Stimulated activated CD8-positive, alpha-beta memory T cell treated with anti-CD3 and anti-CD28 coated beads, Interleukin-12 subunit alpha, Interleukin-12 subunit beta, amount 100 ng/mL, for 4 hours (primary cell): ENCODE measurements around the gene OR6C1.
"Not testable (repeated sequence)": the region's sequence is repeated elsewhere in the genome, so short reads cannot be mapped to it uniquely, and the experiment has no call there.

Experiments
- DNase-seq: peaks from one replicate; pipeline ENCODE4 v3.0.0-alpha.2; 2020; ENCODE audit warnings: low read depth

OR6C1 gene

DNA sequence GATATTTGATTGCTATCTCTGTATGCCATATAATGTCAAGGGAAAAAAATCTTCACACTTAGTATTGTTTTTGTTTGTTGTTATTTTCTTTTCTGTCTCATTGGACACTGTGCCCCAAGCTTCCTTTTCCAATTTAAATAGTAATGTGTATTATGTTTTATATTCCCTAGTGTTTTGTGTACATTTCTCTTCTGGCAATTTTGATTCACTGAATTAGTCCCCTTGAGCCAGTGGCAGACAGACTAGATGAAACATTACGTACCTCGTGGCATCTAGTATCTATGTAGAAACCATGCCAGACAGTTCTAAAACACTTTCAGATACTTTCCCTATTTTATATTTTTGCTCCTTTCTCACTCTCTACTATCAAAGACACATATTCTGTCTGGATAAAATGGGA is at the start of gene OR6C1:
TSS of gene OR6C1 (plus strand) at position 301 of the 400 bp plus-strand sequence. CDS start 6,257 bp downstream, outside the sequence.
- no peak for DNase-seq

DNA sequence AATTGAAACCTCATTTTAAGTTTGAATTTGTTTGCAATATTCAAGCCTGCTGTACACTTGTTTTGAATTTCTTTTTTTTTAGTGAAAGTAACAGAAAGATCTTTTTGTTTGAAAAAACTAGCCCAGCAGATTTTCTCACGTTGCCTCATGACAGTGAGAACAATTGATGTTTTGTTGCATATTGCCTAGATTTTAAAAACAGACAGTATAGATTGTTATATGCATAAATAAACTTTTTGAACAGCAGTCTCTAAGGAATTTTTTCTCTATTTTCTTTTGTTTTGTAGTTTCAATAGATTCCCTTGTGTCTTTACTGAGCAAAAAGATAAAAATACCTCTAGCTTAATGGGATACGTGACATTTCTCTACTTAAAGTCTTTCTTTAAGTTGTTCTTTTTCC is 33.2 kb upstream of the OR6C1 start:
- DNase-seq = no peak

GRCh38 chr12:55289999-55290398 is 24.1 kb upstream of the OR6C1 start:
- no peak for DNase-seq

GRCh38 chr12:55296469-55296868 is 17.7 kb upstream of the OR6C1 start, which contains the start of gene OR6C6:
Gene OR6C6, minus strand, starts transcription at chr12:55296569. Its CDS starts 1,337 bp downstream, at chr12:55295232.
- no peak for DNase-seq

DNA sequence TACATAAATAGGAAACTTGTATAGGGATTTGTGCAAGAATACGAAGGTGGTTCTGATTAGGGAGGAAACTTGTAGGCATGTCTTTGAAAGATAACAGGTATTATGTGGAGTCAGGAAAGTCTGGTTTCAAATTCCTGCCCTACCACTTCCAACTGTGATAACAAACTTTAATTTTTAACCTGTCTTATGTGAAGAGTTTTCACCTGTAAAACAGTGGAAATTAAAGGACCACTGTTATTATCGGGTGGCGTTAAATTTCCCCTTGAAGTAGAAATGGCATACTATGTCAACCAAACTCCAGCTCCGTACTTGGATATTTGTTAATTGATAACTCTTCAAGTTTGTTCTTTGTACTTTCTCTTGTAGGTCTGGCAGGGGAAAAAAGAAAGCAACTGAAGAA is 6.1 kb downstream of the OR6C1 start:
- DNase-seq = no peak

- not testable (repeated sequence) for DNase-seq
Measured at GRCh38 chr12:55325801-55326200, 11.7 kb downstream of the OR6C1 start.

- no peak for DNase-seq
Measured at GRCh38 chr12:55330446-55330845, 16.3 kb downstream of the OR6C1 start, which contains the start of gene OR6C3. Gene OR6C3, plus strand, starts transcription at chr12:55330746. Its CDS starts 955 bp downstream, at chr12:55331701.

GRCh38 chr12:55336002-55336401 is 21.9 kb downstream of the OR6C1 start:
- no peak for DNase-seq

DNA sequence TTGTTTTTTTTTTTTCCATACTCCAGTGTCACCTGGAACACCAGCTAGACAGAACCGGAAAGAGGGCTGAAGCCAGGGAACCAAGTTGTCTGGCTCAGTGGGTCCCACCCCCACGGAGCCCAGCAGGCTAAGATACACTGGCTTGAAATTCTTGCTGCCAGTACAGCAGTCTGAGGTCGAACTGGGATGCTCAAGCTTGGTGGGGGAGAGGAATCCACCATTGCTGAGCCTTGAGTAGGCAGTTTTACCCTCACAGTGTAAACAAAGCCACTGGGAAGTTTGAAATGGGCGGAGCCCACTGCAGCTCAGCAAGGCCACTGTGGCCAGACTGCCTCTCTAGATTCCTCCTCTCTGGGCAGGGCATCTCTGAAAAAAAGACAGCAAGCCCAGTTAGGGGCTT is 41.2 kb downstream of the OR6C1 start:
- DNase-seq = not testable (repeated sequence)

DNA sequence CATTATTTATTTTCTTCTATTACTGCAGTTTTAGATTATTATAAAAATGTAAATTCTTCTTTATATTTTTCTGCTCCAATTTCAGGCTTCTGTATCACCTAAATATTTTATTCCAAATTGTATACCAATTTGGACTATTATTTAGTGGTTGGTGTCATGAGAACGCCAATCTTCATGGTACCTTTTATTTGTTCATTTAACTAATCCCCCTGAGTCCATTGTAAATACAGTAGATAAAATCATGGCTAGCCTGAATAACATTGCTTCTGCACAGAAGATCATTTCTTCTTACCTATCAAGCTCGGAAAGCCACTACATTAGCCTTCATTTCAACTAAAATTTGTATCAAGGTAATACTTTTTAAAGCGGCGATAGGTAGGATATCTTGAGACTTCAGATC is 48.5 kb downstream of the OR6C1 start, which contains the start of gene OR6C75:
TSS of gene OR6C75 (plus strand) at position 301 of the 400 bp plus-strand sequence. CDS start 2,136 bp downstream, outside the sequence.
- no peak for DNase-seq

- DNase-seq = no peak
Measured at GRCh38 chr12:55365086-55365485, 50.9 kb downstream of the OR6C1 start.
